22Rv1 (cell line): Measurements from ENCODE around the gene COL12A1.

Experiments used
- ZFX ChIP-seq: fragments of 450-650 bp; IDR thresholded peaks from 2 replicates; pipeline ENCODE4 v1.6.1; 2017; ENCODE audit warnings: antibody characterized with exemption, borderline replicate concordance
- TF ChIP-seq, protein P1 (sequence below): fragments of 450-650 bp; IDR thresholded peaks from 2 replicates; pipeline ENCODE4 v1.5.1; 2017; ENCODE audit warnings: mild to moderate bottlenecking

DNA sequence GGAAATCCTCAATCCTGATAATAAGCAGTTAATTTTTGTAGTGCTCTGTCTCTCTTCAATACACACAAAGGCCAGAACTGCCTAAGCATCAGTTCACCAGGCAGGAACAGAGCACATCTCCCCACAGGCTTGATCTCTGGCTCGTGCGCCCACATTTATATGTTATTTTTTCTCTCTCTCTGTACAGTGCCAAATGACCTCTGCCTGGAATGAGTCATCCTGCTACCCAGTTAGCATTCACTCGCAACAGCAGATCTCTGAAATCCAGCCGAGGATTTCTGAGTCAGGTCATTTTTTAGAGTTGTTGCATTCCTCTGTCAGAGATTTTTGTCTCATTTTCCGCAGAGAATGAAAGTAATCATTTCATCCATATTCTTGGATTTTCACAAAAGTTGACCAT is 107.1 kb downstream of the COL12A1 start:
- TF ChIP-seq, protein P1, sequence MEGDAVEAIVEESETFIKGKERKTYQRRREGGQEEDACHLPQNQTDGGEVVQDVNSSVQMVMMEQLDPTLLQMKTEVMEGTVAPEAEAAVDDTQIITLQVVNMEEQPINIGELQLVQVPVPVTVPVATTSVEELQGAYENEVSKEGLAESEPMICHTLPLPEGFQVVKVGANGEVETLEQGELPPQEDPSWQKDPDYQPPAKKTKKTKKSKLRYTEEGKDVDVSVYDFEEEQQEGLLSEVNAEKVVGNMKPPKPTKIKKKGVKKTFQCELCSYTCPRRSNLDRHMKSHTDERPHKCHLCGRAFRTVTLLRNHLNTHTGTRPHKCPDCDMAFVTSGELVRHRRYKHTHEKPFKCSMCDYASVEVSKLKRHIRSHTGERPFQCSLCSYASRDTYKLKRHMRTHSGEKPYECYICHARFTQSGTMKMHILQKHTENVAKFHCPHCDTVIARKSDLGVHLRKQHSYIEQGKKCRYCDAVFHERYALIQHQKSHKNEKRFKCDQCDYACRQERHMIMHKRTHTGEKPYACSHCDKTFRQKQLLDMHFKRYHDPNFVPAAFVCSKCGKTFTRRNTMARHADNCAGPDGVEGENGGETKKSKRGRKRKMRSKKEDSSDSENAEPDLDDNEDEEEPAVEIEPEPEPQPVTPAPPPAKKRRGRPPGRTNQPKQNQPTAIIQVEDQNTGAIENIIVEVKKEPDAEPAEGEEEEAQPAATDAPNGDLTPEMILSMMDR = no peak
- TF ChIP-seq ZFX = no peak
